ENCODE results near the gene CC2D2A.
"Not testable (repeated sequence)": the region's sequence is repeated elsewhere in the genome, so short reads cannot be mapped to it uniquely, and the experiment has no call there.

CC2D2A gene

GRCh38 chr4:15563871-15564270 is 94.2 kb downstream of the CC2D2A start:
- no peak for FAIRE-seq

GRCh38 chr4:15568821-15569220 is 99.1 kb downstream of the CC2D2A start:
- no peak for FAIRE-seq

GRCh38 chr4:15569746-15570145 is 100.1 kb downstream of the CC2D2A start:
- no peak for FAIRE-seq

- no peak for FAIRE-seq
Observed at GRCh38 chr4:15575966-15576365, 106.3 kb downstream of the CC2D2A start.

GRCh38 chr4:15577508-15577907 is 107.8 kb downstream of the CC2D2A start:
- no peak for FAIRE-seq

- no peak for FAIRE-seq
Observed at GRCh38 chr4:15584785-15585184, 115.1 kb downstream of the CC2D2A start.

GRCh38 chr4:15585331-15585730 is 115.6 kb downstream of the CC2D2A start:
- no peak for FAIRE-seq

- FAIRE-seq, result no peak
Observed at GRCh38 chr4:15586066-15586465, 116.4 kb downstream of the CC2D2A start.

GRCh38 chr4:15587649-15588048 is 118.0 kb downstream of the CC2D2A start:
- no peak for FAIRE-seq

- no peak for FAIRE-seq
Observed at GRCh38 chr4:15592799-15593198, 123.1 kb downstream of the CC2D2A start.

GRCh38 chr4:15598644-15599043 is 129.0 kb downstream of the CC2D2A start:
- FAIRE-seq, result no peak

- no peak for FAIRE-seq
Observed at GRCh38 chr4:15600176-15600575, 130.5 kb downstream of the CC2D2A start.

GRCh38 chr4:15601862-15602261 is 132.2 kb downstream of the CC2D2A start:
- FAIRE-seq, result no peak

- no peak for FAIRE-seq
Observed at GRCh38 chr4:15605537-15605936, 135.9 kb downstream of the CC2D2A start.

GRCh38 chr4:15610855-15611254 is 141.2 kb downstream of the CC2D2A start:
- no peak for FAIRE-seq

GRCh38 chr4:15612136-15612535 is 142.5 kb downstream of the CC2D2A start:
- FAIRE-seq, result no peak

- not testable (repeated sequence) for FAIRE-seq
Observed at GRCh38 chr4:15614891-15615290, 145.2 kb downstream of the CC2D2A start.

- FAIRE-seq, result not testable (repeated sequence)
Observed at GRCh38 chr4:15617407-15617806, 147.7 kb downstream of the CC2D2A start.

GRCh38 chr4:15636818-15637217 is 167.1 kb downstream of the CC2D2A start:
- FAIRE-seq, result no peak

GRCh38 chr4:15638418-15638817 is 168.7 kb downstream of the CC2D2A start:
- FAIRE-seq, result no peak

GRCh38 chr4:15648600-15648999 is 178.9 kb downstream of the CC2D2A start:
- no peak for FAIRE-seq

GRCh38 chr4:15649914-15650545 is 180.3 kb downstream of the CC2D2A start:
- FAIRE-seq, result peak; percentile 74
